Mesothelial cell of epicardium (in vitro differentiated cells): ENCODE results near the gene TSBP1. TPM values are rescaled to one million over a fixed set of nuclear protein-coding genes. Genes with fewer than 3 reads are reported as not detected.
"Not testable (repeated sequence)": the region's sequence is repeated elsewhere in the genome, so short reads cannot be mapped to it uniquely, and the experiment has no call there.

ENCODE experiments used
- DNase-seq, 2 experiments: peaks; one replicate each; pipeline ENCODE4 v3.0.0; 2021; ENCODE audit warnings: low spot score in 2 of 2; ENCODE audit not compliant: unreplicated experiment in 2 of 2
- H3K27ac Mint-ChIP-seq: 2 replicates; pipeline ENCODE4 v1.8.0; 2021; ENCODE audit warnings: mixed read lengths
- H3K27me3 Mint-ChIP-seq: 2 replicates; pipeline ENCODE4 v1.8.0; 2021; ENCODE audit warnings: low read depth, mixed read lengths
- H3K36me3 Mint-ChIP-seq: 2 replicates; pipeline ENCODE4 v1.8.0; 2021; ENCODE audit warnings: mixed read lengths
- H3K4me1 Mint-ChIP-seq: 2 replicates; pipeline ENCODE4 v1.8.0; 2021; ENCODE audit warnings: mixed read lengths
- H3K4me3 Mint-ChIP-seq: 2 replicates; pipeline ENCODE4 v1.8.0; 2021; ENCODE audit warnings: mild to moderate bottlenecking, moderate library complexity, mixed read lengths
- H3K9me3 Mint-ChIP-seq: 2 replicates; pipeline ENCODE4 v1.8.0; 2021; ENCODE audit warnings: mixed read lengths
- CTCF ChIP-seq: fragments of 200-600 bp; sonication (generic); IDR thresholded peaks from one replicate; pipeline ENCODE4 v1.5.0; 2021; ENCODE audit warnings: antibody characterized with exemption; ENCODE audit not compliant: unreplicated experiment
- total RNA-seq: library from RNA; stranded (reverse); gene quantifications from 3 replicates; pipeline ENCODE4 v1.2.1, GENCODE V29; 2021

Gene TSBP1
- total RNA-seq, 1 donor from 2014 or later: not detected

DNA sequence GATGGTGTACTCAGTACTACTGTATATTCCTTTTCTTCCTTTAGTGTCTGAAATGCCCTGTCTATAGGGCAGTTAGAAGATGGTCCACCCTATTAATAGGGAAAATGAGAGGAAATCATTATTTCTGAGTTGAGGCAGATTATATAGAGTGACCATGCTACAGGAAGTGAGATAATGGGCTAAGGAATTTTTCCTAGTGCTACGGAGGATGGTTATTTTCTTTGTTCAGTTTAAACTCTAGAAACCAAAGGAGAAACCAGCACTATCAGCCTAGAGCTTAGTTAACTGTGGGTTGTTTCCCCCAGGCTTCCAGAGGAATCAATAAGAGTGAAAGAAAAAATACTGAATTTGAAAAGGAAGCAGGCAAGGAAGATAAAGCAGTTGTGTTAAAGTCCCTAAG is 474 bp downstream of the TSBP1 start:
- Mint-ChIP-seq H3K36me3 (peaks cover 5% of the 10 kb centered on the region), H3K4me1 (no peaks in the 10 kb centered on the region), H3K27ac (peak overlapping the region; percentile 71), H3K4me3 (no peak overlapping the region), H3K9me3 (peaks cover 4% of the 10 kb centered on the region), H3K27me3 (peaks cover 2% of the 10 kb centered on the region)
- no peak for TF ChIP-seq CTCF
- no peak for DNase-seq

GRCh38 chr6:32370505-32370904 is 1.2 kb downstream of the TSBP1 start:
- Mint-ChIP-seq H3K4me3 (no peak overlapping the region), H3K9me3 (peaks cover 4% of the 10 kb centered on the region), H3K27ac (no peak overlapping the region), H3K36me3 (peaks cover 4% of the 10 kb centered on the region), H3K4me1 (no peaks in the 10 kb centered on the region), H3K27me3 (peaks cover 5% of the 10 kb centered on the region)
- TF ChIP-seq CTCF: no peak
- no peak for DNase-seq

GRCh38 chr6:32369660-32370059 is 2.0 kb downstream of the TSBP1 start:
- Mint-ChIP-seq H3K9me3 (peaks cover 4% of the 10 kb centered on the region), H3K4me3 (no peak overlapping the region), H3K27ac (no peak overlapping the region), H3K36me3 (peaks cover 4% of the 10 kb centered on the region), H3K27me3 (peaks cover 9% of the 10 kb centered on the region), H3K4me1 (no peaks in the 10 kb centered on the region)
- TF ChIP-seq CTCF: no peak
- DNase-seq: no peak

DNA sequence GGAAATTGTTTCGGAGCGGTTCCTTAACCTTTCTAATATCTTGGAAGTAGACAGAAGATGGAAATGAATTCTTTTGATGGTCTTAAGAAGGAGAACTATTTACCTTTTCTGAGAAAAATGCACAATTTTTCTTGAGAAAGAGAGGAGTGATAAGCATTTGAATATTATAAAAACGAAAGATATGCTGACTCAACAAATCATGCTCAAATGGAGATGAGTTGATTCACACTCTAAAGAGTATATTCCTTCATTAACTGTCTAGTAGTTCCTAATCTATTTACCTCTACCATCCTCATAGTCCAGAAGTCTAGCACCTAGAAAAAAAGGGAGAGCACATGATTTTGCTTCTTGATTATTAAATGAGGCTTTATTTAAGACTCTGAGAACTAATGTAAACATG is 4.1 kb downstream of the TSBP1 start:
- peaks cover 23% of the 10 kb centered on the region for H3K27me3 Mint-ChIP-seq
- peaks cover 4% of the 10 kb centered on the region for H3K36me3 Mint-ChIP-seq
- no peaks in the 10 kb centered on the region for H3K4me1 Mint-ChIP-seq
- TF ChIP-seq CTCF: no peak
- no peak for DNase-seq
- no peak overlapping the region for H3K27ac Mint-ChIP-seq
- H3K4me3 Mint-ChIP-seq: no peak overlapping the region
- H3K9me3 Mint-ChIP-seq: peaks cover 12% of the 10 kb centered on the region

DNA sequence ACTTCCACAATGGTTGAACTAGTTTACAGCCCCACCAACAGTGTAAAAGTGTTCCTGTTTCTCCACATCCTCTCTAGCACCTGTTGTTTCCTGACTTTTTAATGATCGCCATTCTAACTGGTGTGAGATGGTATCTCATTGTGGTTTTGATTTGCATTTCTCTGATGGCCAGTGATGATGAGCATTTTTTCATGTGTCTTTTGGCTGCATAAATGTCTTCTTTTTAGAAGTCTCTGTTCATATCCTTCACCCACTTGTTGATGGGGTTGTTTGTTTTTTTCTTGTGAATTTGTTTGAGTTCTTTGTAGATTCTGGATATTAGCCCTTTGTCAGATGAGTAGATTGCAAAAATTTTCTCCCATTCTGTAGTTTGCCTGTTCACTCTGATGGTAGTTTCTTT is 12.5 kb downstream of the TSBP1 start:
- not testable (repeated sequence) for H3K4me1 Mint-ChIP-seq, H3K36me3 Mint-ChIP-seq, DNase-seq, H3K27ac Mint-ChIP-seq, H3K4me3 Mint-ChIP-seq, H3K9me3 Mint-ChIP-seq
- H3K27me3 Mint-ChIP-seq: peaks cover 21% of the 10 kb centered on the region

DNA sequence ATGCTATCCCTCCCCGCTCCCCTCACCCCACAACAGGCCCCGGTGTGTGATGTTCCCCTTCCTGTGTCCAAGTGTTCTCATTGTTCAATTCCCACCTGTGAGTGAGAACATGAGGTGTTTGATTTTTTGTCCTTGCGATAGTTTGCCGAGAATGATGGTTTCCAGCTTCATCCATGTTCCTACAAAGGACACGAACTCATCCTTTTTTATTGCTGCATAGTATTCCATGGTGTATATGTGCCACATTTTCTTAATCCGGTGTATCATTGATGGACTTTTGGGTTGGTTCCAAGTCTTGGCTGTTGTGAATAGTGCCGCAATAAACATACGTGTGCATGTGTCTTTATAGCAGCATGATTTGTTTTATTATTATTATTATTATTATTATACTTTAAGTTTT is 13.2 kb downstream of the TSBP1 start:
- H3K9me3 Mint-ChIP-seq, H3K4me1 Mint-ChIP-seq, H3K36me3 Mint-ChIP-seq, H3K4me3 Mint-ChIP-seq, DNase-seq, H3K27ac Mint-ChIP-seq: not testable (repeated sequence)
- peaks cover 16% of the 10 kb centered on the region for H3K27me3 Mint-ChIP-seq

DNA sequence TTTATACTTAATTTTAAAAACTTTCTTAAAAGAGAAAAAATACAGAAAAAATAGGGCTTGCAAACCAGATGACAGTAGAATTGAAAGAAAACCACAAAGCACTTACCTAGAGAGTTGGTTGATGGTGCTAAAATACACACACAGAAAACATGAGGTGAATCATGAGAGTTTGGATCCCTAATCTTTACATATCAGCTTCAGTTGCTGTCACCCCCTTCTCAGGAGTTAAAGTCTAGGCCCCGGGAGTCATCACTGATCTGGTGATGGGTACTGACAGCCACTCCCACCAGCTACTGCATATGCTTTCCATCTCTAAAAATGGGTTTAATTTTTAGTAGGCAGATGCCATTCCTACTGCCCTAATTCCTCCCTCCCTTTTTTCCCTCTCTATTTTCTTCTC is 16.7 kb downstream of the TSBP1 start:
- TF ChIP-seq CTCF: no peak
- no peak overlapping the region for H3K4me3 Mint-ChIP-seq
- H3K9me3 Mint-ChIP-seq: peaks cover 9% of the 10 kb centered on the region
- no peak overlapping the region for H3K27ac Mint-ChIP-seq
- H3K36me3 Mint-ChIP-seq: peaks cover 3% of the 10 kb centered on the region
- peaks cover under 1% of the 10 kb centered on the region for H3K27me3 Mint-ChIP-seq
- H3K4me1 Mint-ChIP-seq: no peaks in the 10 kb centered on the region
- no peak for DNase-seq
